Measurements from ENCODE around the gene ELMOD1.

Gene ELMOD1

DNA sequence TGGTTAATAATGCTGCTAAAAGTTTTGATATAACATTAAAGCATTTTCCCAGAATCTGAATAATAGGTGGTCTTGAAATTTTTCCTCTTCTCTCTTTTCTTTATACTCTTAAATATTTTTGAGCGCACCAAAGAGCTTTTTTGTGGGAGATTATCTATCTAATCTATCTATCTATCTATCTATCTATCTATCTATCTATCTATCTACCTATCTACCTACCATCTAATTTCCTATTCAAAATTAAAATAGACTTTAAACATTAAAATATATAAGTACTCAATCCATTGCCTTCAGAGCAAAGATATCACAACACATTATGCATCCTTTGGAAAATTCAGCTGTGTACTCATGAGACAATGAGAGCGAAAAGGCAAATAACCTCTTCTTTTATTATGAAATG, 55.8 kb downstream of the ELMOD1 start:
- no peak for DNase-seq (ENCODE audit: low spot score)

DNA sequence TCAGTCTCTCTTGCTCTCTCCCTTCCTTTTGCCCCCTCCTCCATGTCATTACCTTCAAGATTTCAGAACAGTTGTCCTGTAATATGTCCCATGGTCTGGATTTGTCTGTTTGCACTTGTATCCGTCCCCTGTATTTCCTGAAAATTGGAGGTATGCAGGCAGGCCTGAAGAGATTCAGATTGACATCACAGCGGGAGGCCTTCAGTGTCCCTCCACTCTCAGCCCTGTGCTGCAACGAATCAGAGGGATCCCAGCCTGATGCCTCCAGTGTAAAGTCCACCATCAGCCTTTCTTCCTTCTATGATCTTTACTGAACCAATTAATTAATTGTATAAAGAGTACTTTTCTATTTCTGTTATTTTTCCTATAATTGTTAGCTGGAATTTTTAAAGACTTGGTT, 57.3 kb downstream of the ELMOD1 start:
- DNase-seq (ENCODE audit: low spot score), result no peak

DNA sequence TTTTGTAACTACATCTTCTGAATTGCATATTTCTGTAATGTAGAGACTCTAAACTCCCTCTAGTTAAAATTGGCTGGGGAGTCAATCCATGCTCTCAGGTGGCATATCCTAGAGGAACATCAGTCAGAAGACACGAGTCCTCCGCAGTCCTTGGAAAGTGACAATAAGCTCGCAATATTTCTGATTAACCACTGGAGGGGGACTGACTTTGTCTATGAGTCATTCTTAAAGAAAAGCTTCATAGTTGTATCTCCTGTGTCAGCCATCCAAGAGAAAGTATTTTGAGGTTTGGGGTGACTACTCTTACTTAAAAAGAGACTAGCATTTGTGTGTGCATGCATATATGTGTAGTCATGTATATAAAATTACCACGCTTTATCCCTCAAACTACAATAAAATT, 60.7 kb downstream of the ELMOD1 start:
- no peak for DNase-seq (ENCODE audit: low spot score)

DNA sequence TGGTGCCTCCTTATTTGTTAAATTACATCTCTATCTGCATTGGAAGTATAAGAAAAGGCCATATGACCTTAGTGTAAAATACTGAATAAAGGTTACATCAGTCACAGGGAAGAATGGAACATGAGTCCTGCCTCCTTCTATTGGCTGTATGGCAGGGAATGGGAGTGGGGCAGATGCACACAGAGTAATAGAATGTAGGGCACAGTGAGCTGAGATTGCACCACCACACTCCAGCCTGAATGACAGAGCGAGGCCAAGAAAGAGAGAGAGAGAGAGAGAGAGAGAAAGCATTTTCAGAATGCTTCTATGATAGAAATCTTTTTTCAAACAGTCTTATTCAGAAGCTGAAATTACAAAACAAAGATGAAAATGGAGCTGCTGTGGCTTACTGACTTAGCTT, 62.1 kb downstream of the ELMOD1 start:
- DNase-seq (ENCODE audit: low spot score), result no peak

GRCh38 chr11:107655602-107656001, 64.7 kb downstream of the ELMOD1 start:
- DNase-seq (ENCODE audit: low spot score), result no peak

- DNase-seq (ENCODE audit: low spot score), result no peak
Measured at GRCh38 chr11:107659310-107659709, 68.4 kb downstream of the ELMOD1 start.

- DNase-seq (ENCODE audit: low spot score), result no peak
Measured at GRCh38 chr11:107660066-107660465, 69.1 kb downstream of the ELMOD1 start.

- no peak for DNase-seq (ENCODE audit: low spot score)
Measured at GRCh38 chr11:107661656-107662055, 70.7 kb downstream of the ELMOD1 start.

GRCh38 chr11:107665018-107665417, 74.1 kb downstream of the ELMOD1 start:
- DNase-seq (ENCODE audit: low spot score), result no peak

DNA sequence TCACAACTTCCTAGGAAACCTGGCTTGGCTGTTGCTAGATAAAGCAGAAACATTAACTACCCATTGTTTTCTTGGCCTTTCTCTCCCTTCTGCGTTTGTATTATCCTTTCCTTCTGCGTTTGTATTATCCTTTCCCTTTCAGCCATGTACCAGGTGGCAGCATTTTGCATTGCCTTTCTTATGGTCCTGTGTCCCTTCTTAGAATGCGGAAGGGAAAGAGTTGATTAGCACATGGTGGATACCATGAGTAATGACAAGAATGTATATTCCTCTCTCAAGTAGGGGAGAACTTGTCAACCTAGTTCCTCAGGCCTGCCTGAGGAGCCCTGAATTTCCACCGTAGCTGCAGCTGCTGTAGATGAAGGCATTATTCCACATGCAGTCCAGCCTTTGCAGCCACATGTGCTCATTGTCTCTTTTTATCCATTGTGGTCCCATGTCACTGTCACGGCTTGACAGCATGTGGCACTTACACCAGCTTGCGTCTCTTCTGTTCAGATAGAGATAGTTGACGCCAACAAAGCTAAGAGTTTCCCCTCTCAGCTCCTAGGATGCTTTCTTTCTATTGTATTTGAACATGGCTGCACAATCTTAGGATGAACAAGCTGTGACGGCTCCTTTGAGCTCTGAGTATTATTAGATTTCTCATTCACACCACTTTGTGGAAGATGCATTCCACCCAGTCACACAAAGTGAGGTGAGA, 76.1 kb downstream of the ELMOD1 start:
- DNase-seq (ENCODE audit: low spot score), result no peak

GRCh38 chr11:107669191-107669740, 78.3 kb downstream of the ELMOD1 start:
- no peak for DNase-seq (ENCODE audit: low spot score)

DNA sequence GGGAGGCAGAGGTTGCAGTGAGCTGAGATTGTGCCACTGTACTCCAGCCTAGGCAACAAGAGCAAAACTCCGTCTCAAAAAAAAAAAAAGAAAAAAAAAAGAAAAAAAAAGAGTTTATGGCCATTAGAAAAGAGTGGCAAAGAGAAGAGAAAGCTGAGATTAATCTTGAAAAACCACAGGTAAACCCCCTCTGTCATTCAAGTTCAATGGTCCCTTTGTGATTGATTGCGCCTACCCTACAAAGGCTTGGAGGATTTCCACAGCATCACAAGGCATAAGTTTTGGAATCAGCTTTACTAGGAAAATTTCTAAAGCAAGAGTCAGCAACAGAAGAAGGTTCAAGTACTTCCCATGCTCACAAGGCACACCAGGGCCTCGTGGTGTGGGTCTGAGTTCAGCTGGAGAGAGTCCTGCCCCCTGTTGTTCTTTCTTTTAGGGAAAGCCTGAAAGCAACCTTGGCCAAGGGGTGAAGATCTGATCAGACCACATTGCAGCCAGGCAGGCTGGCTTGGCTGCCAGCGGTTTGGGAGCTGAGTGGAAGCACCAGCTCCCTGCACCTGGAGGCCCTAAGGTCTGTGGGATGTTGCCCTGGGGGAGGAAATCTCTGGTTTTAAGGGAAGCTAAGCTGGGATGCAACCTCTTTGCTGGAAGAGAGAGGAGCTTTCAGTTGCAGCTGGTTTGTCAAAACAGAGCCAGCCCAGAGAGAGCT, 79.1 kb downstream of the ELMOD1 start:
- DNase-seq (ENCODE audit: low spot score), result no peak

- DNase-seq (ENCODE audit: low spot score), result no peak
Measured at GRCh38 chr11:107675902-107676301, 85.0 kb downstream of the ELMOD1 start.

DNA sequence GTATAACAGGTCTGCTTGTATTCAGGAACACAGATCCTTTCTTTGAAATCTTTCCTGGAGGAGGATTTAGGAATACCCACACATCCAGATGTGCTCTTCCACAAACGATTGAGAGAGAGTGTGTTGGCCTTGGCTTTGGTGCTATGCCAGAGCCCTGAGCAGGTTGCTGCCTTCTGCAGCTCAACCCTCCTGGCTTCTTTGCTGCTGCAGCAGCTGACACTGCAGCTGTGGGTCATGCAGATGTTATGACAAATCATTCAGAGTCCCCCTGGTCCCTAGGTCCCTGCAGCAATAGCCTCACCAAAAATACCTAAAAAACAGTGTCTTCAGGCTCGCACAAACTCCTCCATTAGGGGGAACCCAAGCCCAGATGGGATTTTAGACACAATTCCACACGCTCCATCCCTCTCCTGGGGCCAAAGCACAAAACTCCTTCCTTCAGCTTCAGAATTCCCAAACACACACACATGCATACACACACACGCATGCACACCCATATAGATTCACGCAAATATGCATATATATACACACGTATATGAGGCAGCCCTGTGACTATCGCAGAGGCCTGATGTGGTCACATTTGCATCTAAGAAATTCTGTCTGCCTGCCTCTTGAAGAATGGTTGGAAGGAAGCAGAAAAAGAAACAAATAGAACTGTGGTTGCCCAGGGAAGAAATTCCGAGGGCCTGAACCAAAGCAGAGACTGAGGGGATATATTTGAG, 85.5 kb downstream of the ELMOD1 start:
- DNase-seq (ENCODE audit: low spot score), result no peak

DNA sequence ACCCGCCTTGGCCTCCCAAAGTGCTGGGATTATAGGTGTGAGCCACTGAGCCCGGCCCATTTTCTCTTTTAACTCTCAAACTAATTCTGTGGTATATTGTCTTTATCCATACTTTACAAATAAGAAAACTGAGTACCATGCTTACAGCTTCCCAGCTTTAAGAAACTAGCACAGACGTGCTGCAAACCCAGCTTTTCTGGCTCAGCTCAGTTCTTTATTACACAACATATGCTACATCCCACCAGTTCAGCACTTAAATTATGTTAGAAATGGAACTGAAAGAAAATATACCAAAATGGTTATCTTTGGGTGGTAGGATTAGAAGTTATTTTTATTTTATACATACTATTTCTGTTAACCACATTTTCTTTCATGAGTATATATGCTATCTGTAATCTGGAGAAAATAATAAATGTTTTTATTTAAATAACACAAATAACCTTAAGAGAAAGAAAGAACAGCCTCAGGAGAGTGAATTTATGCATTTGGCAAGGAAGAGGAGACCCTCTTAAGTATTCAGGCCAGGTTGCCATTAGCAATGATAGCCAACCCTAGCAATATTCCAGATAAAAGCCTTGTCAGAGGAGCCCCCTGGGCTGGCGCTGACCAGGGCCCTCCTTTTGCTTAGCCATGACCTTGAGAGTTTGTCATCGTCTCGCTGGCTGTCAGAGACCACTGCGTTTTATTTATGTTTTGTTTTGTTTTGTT, 87.1 kb downstream of the ELMOD1 start:
- DNase-seq (ENCODE audit: low spot score), result no peak

DNA sequence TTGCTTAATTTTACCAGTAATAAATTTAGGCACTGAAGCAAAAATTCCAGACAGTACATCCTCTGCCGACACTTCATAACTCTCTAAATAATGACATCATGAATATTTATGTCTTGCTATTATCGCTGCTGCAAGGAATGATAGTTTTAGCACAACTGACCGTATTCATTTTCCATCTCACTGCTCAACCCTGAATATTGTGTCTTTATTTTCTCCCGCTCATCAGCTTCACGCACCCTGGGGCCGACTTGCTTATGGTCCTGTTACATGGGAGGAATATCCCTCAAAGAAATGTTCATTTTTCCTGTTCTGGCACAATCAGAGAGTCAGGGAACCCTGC, 87.7 kb downstream of the ELMOD1 start:
- DNase-seq (ENCODE audit: low spot score), result no peak

DNA sequence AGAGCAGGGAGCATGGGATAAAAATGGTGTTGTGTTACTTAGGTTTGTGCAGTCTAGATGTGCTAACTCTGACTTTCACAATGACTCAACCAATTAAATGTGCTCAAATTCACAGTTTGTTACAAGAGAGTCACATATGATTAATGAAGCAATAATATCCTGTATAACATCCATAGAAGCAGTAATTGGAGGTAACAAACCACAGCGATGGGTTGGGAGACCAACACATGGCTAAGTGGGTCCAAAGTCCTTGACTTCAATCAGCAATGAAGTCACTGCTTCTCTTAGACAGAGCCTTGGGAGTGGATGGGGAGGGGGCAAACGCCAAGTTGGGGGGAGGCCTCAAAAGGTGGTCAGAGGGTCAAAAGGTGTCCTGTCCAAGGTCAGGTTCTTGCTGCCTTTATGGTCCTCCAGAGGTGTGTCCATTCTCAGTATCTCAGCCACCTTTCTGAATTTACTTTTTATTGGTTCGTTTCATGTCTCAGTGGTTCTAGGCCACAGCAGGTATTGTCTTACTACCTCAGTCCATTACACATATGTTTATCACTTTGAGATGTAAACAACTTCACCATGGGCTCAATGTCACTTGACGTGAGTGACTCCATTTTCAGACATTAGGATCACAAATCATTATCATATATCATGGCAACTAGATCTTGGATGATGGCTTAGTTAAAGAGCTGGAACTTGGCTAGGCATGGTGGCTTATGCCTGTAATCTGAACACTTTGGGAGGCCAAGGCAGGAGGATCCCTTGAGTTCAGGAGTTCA, 88.5 kb downstream of the ELMOD1 start:
- DNase-seq (ENCODE audit: low spot score), result no peak

DNA sequence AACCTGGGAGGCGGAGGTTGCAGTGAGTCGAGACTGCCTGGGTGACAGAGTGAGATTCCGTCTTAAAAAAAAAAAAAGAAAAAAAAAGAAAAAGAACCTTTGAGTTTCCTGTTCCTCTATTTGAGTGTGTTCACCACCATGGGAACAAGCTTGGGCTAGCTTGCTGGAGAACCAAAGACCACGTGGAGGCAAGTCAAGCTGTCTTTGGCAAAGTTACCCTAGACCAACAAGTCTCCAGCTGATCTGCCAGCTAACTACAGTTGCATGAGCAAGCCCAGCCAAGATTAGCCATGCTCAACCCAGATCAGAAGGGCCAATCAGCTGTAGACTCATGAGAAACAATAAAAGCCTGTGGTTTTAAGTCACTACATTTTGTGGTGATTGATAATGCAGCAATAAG, 91.2 kb downstream of the ELMOD1 start:
- DNase-seq (ENCODE audit: low spot score), result no peak

GRCh38 chr11:107682572-107682971, 91.6 kb downstream of the ELMOD1 start:
- no peak for DNase-seq (ENCODE audit: low spot score)

DNA sequence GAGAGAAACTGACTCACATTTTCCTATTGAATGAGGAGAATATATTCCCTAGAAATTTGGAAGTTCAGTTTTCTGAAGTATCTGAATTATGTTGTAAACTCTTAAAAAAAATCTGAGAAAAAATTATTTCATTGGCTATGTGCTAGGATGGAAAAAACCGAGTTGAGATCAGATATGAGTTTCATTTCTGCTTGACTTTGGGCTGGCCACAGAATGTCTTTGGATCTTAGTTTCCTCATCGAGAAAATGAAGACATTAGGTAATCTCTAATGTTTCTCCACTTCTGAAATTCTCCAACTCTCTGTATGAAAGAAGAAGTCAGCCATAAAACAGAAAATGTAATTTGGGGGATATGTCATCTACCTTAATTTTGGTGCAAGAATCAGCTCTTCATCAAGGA, 92.1 kb downstream of the ELMOD1 start:
- no peak for DNase-seq (ENCODE audit: low spot score)

GRCh38 chr11:107683807-107684206, 92.9 kb downstream of the ELMOD1 start:
- no peak for DNase-seq (ENCODE audit: low spot score)

Data from CD4-positive, alpha-beta T cell treated with Interleukin-6 at 100 ng/mL for 8 hours (primary cell).